ENCODE measurements around the gene TERF2IP. TPM values are rescaled to one million over a fixed set of nuclear protein-coding genes. Genes with fewer than 3 reads are reported as not detected.

The TERF2IP gene
- total and polyA plus RNA-seq, 9 donors = 66.6 to 122 (median 83.7) TPM

GRCh38 chr16:75629132-75629531 lies 18.4 kb upstream of the TERF2IP start:
- 88 to 94% (median 90%) methylated on average over 10 of the region's 10 CpGs for WGBS, 3 donors
- Histone ChIP-seq H3K4me1 (ENCODE audit: insufficient read depth) (no peaks in the 10 kb centered on the region), H3K36me3 (no peaks in the 10 kb centered on the region), H3K27me3 (no peaks in the 10 kb centered on the region), H3K9me3 (no peaks in the 10 kb centered on the region), H3K27ac (no peak overlapping the region), H3K4me3 (no peak overlapping the region)
- TF ChIP-seq EP300 (IDR thresholded peaks at IDR 0.05) (no peak), POLR2A (IDR thresholded peaks at IDR 0.05) (no peak)
- TF ChIP-seq, protein P1, sequence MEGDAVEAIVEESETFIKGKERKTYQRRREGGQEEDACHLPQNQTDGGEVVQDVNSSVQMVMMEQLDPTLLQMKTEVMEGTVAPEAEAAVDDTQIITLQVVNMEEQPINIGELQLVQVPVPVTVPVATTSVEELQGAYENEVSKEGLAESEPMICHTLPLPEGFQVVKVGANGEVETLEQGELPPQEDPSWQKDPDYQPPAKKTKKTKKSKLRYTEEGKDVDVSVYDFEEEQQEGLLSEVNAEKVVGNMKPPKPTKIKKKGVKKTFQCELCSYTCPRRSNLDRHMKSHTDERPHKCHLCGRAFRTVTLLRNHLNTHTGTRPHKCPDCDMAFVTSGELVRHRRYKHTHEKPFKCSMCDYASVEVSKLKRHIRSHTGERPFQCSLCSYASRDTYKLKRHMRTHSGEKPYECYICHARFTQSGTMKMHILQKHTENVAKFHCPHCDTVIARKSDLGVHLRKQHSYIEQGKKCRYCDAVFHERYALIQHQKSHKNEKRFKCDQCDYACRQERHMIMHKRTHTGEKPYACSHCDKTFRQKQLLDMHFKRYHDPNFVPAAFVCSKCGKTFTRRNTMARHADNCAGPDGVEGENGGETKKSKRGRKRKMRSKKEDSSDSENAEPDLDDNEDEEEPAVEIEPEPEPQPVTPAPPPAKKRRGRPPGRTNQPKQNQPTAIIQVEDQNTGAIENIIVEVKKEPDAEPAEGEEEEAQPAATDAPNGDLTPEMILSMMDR (IDR thresholded peaks at IDR 0.05) = no peak
- intact Hi-C loops (cut with DNase I) = loop anchor here in 1 of 4 donors (10.0 kb wide), 1 partner anchor 64 kb away; the partner anchor contains the start of gene GABARAPL2
- no peak for DNase-seq

- H3K27ac ChIP-seq = no peak overlapping the region
- no peaks in the 10 kb centered on the region for H3K27me3 ChIP-seq
- 72 to 91% (median 84%) methylated on average over 3 of the region's 3 CpGs for WGBS, 3 donors
- no peaks in the 10 kb centered on the region for H3K4me1 ChIP-seq (ENCODE audit: insufficient read depth)
- H3K9me3 ChIP-seq = no peaks in the 10 kb centered on the region
- no peak for DNase-seq
- no peak overlapping the region for H3K4me3 ChIP-seq
- TF ChIP-seq, protein P1 (IDR thresholded peaks at IDR 0.05) = no peak
- TF ChIP-seq EP300 (IDR thresholded peaks at IDR 0.05) = no peak
- no peak for TF ChIP-seq POLR2A (IDR thresholded peaks at IDR 0.05)
- H3K36me3 ChIP-seq = no peaks in the 10 kb centered on the region
- intact Hi-C loops (cut with DNase I) = no loop called here
Observed at GRCh38 chr16:75630052-75630451, 17.5 kb upstream of the TERF2IP start.

- no peak overlapping the region for H3K27ac ChIP-seq
- intact Hi-C loops (cut with DNase I) = no loop called here
- no peak for TF ChIP-seq POLR2A (IDR thresholded peaks at IDR 0.05)
- no peak for TF ChIP-seq EP300 (IDR thresholded peaks at IDR 0.05)
- TF ChIP-seq, protein P1 (IDR thresholded peaks at IDR 0.05) = no peak
- no peaks in the 10 kb centered on the region for H3K27me3 ChIP-seq
- H3K36me3 ChIP-seq = no peaks in the 10 kb centered on the region
- no peaks in the 10 kb centered on the region for H3K4me1 ChIP-seq (ENCODE audit: insufficient read depth)
- DNase-seq = no peak
- H3K9me3 ChIP-seq = no peaks in the 10 kb centered on the region
- no peak overlapping the region for H3K4me3 ChIP-seq
- WGBS, 3 donors = 83 to 90% (median 90%) methylated on average over 8 of the region's 8 CpGs
Observed at GRCh38 chr16:75632857-75633256, 14.7 kb upstream of the TERF2IP start.

DNA sequence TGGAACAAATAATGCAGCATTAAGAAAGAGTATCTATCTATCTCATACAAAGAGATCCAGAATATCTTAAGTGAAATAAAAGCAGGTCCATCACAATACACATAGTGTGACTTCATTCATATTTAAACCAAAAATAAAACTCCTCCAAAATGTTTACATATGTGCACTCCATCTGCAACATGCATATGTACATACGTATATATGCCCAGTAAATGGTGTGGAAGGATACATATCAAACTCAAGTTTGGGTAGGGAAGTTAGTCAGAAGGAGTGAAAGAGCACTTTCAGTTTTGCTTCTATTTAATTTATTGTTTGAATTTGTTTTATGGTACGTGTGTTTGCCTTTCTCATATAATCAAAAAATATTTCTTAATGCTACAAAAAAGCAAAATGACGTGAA lies 12.5 kb upstream of the TERF2IP start:
- H3K4me1 ChIP-seq (ENCODE audit: insufficient read depth) = no peaks in the 10 kb centered on the region
- no peaks in the 10 kb centered on the region for H3K27me3 ChIP-seq
- no peaks in the 10 kb centered on the region for H3K36me3 ChIP-seq
- intact Hi-C loops (cut with DNase I) = no loop called here
- WGBS, 3 donors = 64 to 84% (median 82%) methylated on average over 3 of the region's 3 CpGs
- no peaks in the 10 kb centered on the region for H3K9me3 ChIP-seq
- H3K27ac ChIP-seq = no peak overlapping the region
- TF ChIP-seq POLR2A (IDR thresholded peaks at IDR 0.05) (no peak), EP300 (IDR thresholded peaks at IDR 0.05) (no peak)
- TF ChIP-seq, protein P1 (IDR thresholded peaks at IDR 0.05) = no peak
- no peak overlapping the region for H3K4me3 ChIP-seq
- no peak for DNase-seq
